IMR-90 (cell line): Measurements from ENCODE around the gene SUGCT. TPM values are rescaled to one million over a fixed set of nuclear protein-coding genes. Genes with fewer than 3 reads are reported as not detected.

Source experiments
- ATAC-seq: fragments of 200-7000 bp; cut with Tn5 transposase; 2 replicates; pipeline ENCODE4 v1.9.1; 2020; ENCODE audit warnings: low read depth, mild to moderate bottlenecking, moderate library complexity
- BruUV-seq: library from RNA; stranded (reverse); fragments of 400-500 nt; replicated peaks from 2 replicates; lab custom pipeline; 2021; lab: Mats Ljungman, UMichigan
- CTCF ChIA-PET: fragments of 300-600 bp; formaldehyde crosslinking; extraction: SDS; loops from one replicate; lab custom pipeline; 2021; ENCODE audit warnings: antibody characterized with exemption; lab: Yijun Ruan, JAX
- POLR2A ChIA-PET: fragments of 300-600 bp; sonication (Branson Sonifier 250); formaldehyde crosslinking; loops from one replicate; lab custom pipeline; 2022; ENCODE audit warnings: antibody characterized with exemption; ENCODE audit not compliant: unreplicated experiment; lab: Charles Lee
- DNase-seq: peaks from one replicate; pipeline ENCODE4 v3.0.0; 2013
- H2AFZ ChIP-seq: replicated peaks from 2 replicates; pipeline ENCODE3; 2013; ENCODE audit warnings: low read length, mild to moderate bottlenecking; ENCODE audit not compliant: poor library complexity
- H2AK5ac ChIP-seq: 2 replicates; pipeline ENCODE4 v1.6.1; 2013; ENCODE audit warnings: low read depth, low read length, inconsistent platforms
- H2AK9ac ChIP-seq: replicated peaks from 2 replicates; pipeline ENCODE3; 2013; ENCODE audit warnings: mild to moderate bottlenecking, low read depth, low read length, moderate library complexity; ENCODE audit not compliant: poor library complexity
- H2BK120ac ChIP-seq: 2 replicates; pipeline ENCODE4 v1.6.1; 2013; ENCODE audit warnings: low read depth, low read length, inconsistent platforms
- H2BK15ac ChIP-seq: 3 replicates; pipeline ENCODE4 v1.6.1; 2013; ENCODE audit warnings: low read depth, low read length, inconsistent platforms
- H2BK20ac ChIP-seq: 2 replicates; pipeline ENCODE4 v1.6.1; 2013; ENCODE audit warnings: low read depth, mild to moderate bottlenecking, inconsistent platforms, low read length, moderate library complexity
- H2BK5ac ChIP-seq: 2 replicates; pipeline ENCODE4 v1.6.1; 2013; ENCODE audit warnings: mild to moderate bottlenecking, low read depth, low read length, inconsistent platforms; ENCODE audit not compliant: poor library complexity, severe bottlenecking
- H3K14ac ChIP-seq: replicated peaks from 2 replicates; pipeline ENCODE4 v1.6.1; 2013; ENCODE audit warnings: low read depth, low read length, inconsistent platforms
- H3K18ac ChIP-seq: 2 replicates; pipeline ENCODE4 v1.6.1; 2013; ENCODE audit warnings: low read depth, low read length, control low read depth
- H3K23ac ChIP-seq: 2 replicates; pipeline ENCODE4 v1.6.1; 2013; ENCODE audit warnings: low read depth, low read length, inconsistent platforms
- H3K27ac ChIP-seq: 2 replicates; pipeline ENCODE4 v1.5.1; 2013; ENCODE audit warnings: mild to moderate bottlenecking, control low read depth, low read length; ENCODE audit not compliant: insufficient read depth
- H3K27me3 ChIP-seq: 2 replicates; pipeline ENCODE4 v1.6.1; 2013; ENCODE audit warnings: low read length; ENCODE audit not compliant: control insufficient read depth, insufficient read depth
- H3K36me3 ChIP-seq: 2 replicates; pipeline ENCODE4 v1.6.1; 2013; ENCODE audit warnings: low read length, mixed read lengths; ENCODE audit not compliant: control insufficient read depth, insufficient read depth
- H3K4ac ChIP-seq: 2 replicates; pipeline ENCODE4 v1.6.1; 2013; ENCODE audit warnings: low read depth, low read length, inconsistent platforms
- H3K4me1 ChIP-seq: 2 replicates; pipeline ENCODE4 v1.6.1; 2013; ENCODE audit warnings: low read length, mixed read lengths; ENCODE audit not compliant: control insufficient read depth, insufficient read depth
- H3K4me2 ChIP-seq: 2 replicates; pipeline ENCODE4 v1.6.1; 2013; ENCODE audit warnings: low read depth, mild to moderate bottlenecking, control low read depth, low read length, moderate library complexity
- H3K4me3 ChIP-seq: 2 replicates; pipeline ENCODE4 v1.5.1; 2013; ENCODE audit warnings: low read depth, mild to moderate bottlenecking, control low read depth, low read length, moderate library complexity; ENCODE audit not compliant: insufficient read depth
- H3K56ac ChIP-seq: 2 replicates; pipeline ENCODE4 v1.6.1; 2013; ENCODE audit warnings: low read length, inconsistent platforms; ENCODE audit not compliant: insufficient read depth; ENCODE audit errors: extremely low read depth
- H3K79me1 ChIP-seq, 2 experiments: 2 replicates each; pipeline ENCODE4 v1.6.1; 2013; ENCODE audit warnings: low read length in 2 of 2, inconsistent platforms in 1 of 2, low read depth in 1 of 2
- H3K9ac ChIP-seq: 2 replicates; pipeline ENCODE4 v1.6.1; 2013; ENCODE audit warnings: low read depth, low read length, control low read depth
- H3K9me1 ChIP-seq: 2 replicates; pipeline ENCODE4 v1.6.1; 2013; ENCODE audit warnings: low read length, inconsistent platforms; ENCODE audit not compliant: insufficient read depth
- H3K9me3 ChIP-seq: 2 replicates; pipeline ENCODE4 v1.6.1; 2013; ENCODE audit warnings: low read length; ENCODE audit not compliant: control insufficient read depth, insufficient read depth
- H4K20me1 ChIP-seq: 2 replicates; pipeline ENCODE4 v1.6.1; 2013; ENCODE audit warnings: low read length, inconsistent platforms; ENCODE audit not compliant: insufficient read depth
- H4K5ac ChIP-seq: 2 replicates; pipeline ENCODE4 v1.6.1; 2013; ENCODE audit warnings: mild to moderate bottlenecking, low read depth, low read length, control low read depth
- H4K8ac ChIP-seq, 2 experiments: 2 replicates each; pipeline ENCODE4 v1.6.1; 2013; ENCODE audit warnings: low read depth in 2 of 2, low read length in 2 of 2, control low read depth in 1 of 2, inconsistent platforms in 1 of 2
- H4K91ac ChIP-seq: 2 replicates; pipeline ENCODE4 v1.6.1; 2013; ENCODE audit warnings: low read depth, low read length, inconsistent platforms; ENCODE audit not compliant: insufficient read depth
- BHLHE40 ChIP-seq: fragments of 150-350 bp; IDR thresholded peaks from 2 replicates; pipeline ENCODE4 v1.6.1; 2016; ENCODE audit warnings: mild to moderate bottlenecking, low read depth, low read length
- CEBPB ChIP-seq: IDR thresholded peaks from 2 replicates; pipeline ENCODE4 v1.6.1; 2012; ENCODE audit warnings: low read depth, low read length, improper control_type of control experiment
- CHD1 ChIP-seq: IDR thresholded peaks from 2 replicates; pipeline ENCODE4 v1.6.1; 2012; ENCODE audit warnings: low read depth, low read length, improper control_type of control experiment
- CTCF ChIP-seq: conservative IDR thresholded peaks from 2 replicates; pipeline ENCODE4 v1.5.1; 2012; ENCODE audit warnings: mild to moderate bottlenecking, low read depth, low read length, improper control_type of control experiment
- FOS ChIP-seq: fragments of 150-350 bp; IDR thresholded peaks from 2 replicates; pipeline ENCODE4 v1.6.1; 2016; ENCODE audit warnings: low read depth, low read length
- MAFK ChIP-seq: IDR thresholded peaks from 2 replicates; pipeline ENCODE4 v1.6.1; 2012; ENCODE audit warnings: low read depth, low read length, improper control_type of control experiment
- MAZ ChIP-seq: IDR thresholded peaks from 2 replicates; pipeline ENCODE4 v1.6.1; 2012; ENCODE audit warnings: low read depth, mild to moderate bottlenecking, low read length, improper control_type of control experiment, moderate library complexity, borderline replicate concordance
- MXI1 ChIP-seq: IDR thresholded peaks from 2 replicates; pipeline ENCODE4 v1.6.1; 2012; ENCODE audit warnings: low read depth, mild to moderate bottlenecking, low read length, moderate library complexity, borderline replicate concordance
- NFE2L2 ChIP-seq: fragments of 150-350 bp; IDR thresholded peaks from 2 replicates; pipeline ENCODE4 v1.6.1; 2016; ENCODE audit warnings: low read depth, mild to moderate bottlenecking, low read length
- POLR2A ChIP-seq: IDR thresholded peaks from 2 replicates; pipeline ENCODE4 v1.6.1; 2012; ENCODE audit warnings: mild to moderate bottlenecking, low read depth, low read length
- RAD21 ChIP-seq: IDR thresholded peaks from 2 replicates; pipeline ENCODE4 v1.6.1; 2012; ENCODE audit warnings: low read length, improper control_type of control experiment
- RCOR1 ChIP-seq: IDR thresholded peaks from 2 replicates; pipeline ENCODE4 v1.6.1; 2012; ENCODE audit warnings: mild to moderate bottlenecking, low read length, improper control_type of control experiment; ENCODE audit not compliant: insufficient replicate concordance
- RFX5 ChIP-seq: IDR thresholded peaks from 2 replicates; pipeline ENCODE4 v1.8.0; 2012; ENCODE audit warnings: low read depth, mild to moderate bottlenecking, low read length, moderate library complexity
- SMC3 ChIP-seq: fragments of 150-350 bp; IDR thresholded peaks from 2 replicates; pipeline ENCODE4 v1.6.1; 2016; ENCODE audit warnings: low read depth, mild to moderate bottlenecking, antibody characterized with exemption, low read length, moderate library complexity
- WGBS, 2 experiments: methylation state at CpG; one replicate each; pipeline versions ENCODE4 v1.1.5 to v1.1.7; 2013; ENCODE audit warnings: missing lambda C conversion rate in 2 of 2; ENCODE audit not compliant: insufficient read length in 1 of 2; ENCODE audit errors: extremely low coverage in 2 of 2; 5-methylcytosine and 5-hydroxymethylcytosine counted together
- dilution Hi-C: fragments of 300-500 bp; cut with HindIII; formaldehyde crosslinking; loops from one replicate; pipeline ENCODE4 v1.14.3; 2018; ENCODE audit warnings: low sequenced_read_pairs; ENCODE audit not compliant: unreplicated experiment
- in situ Hi-C: fragments of 300-500 bp; cut with MboI; formaldehyde crosslinking; loops from 3 replicates; pipeline ENCODE4 v1.14.3; 2019; ENCODE audit warnings: low sequenced_read_pairs, inconsistent platforms, mixed read lengths
- intact Hi-C: fragments of 100-400 bp; cut with micrococcal nuclease; formaldehyde crosslinking; loops from 2 replicates; pipeline ENCODE4 v1.10.0; 2022
- polyA plus RNA-seq, 3 experiments: library from polyadenylated mRNA; depleted of rRNA; stranded (reverse); fragments of >200 nt; gene quantifications; 2 replicates each; pipeline ENCODE4 v1.2.3, GENCODE V29; 2012; ENCODE audit warnings: low replicate concordance in 1 of 3
- total RNA-seq: library from RNA; depleted of rRNA; stranded (reverse); fragments of >200 nt; gene quantifications from 2 replicates; pipeline ENCODE4 v1.2.3, GENCODE V29; 2012
- TF ChIP-seq, protein P1 (sequence below): fragments of 150-350 bp; IDR thresholded peaks from 2 replicates; pipeline ENCODE4 v1.6.1; 2017; ENCODE audit warnings: mild to moderate bottlenecking, antibody characterized with exemption, low read length, low read depth
- TF ChIP-seq, protein P2 (sequence below): fragments of 150-350 bp; IDR thresholded peaks from 2 replicates; pipeline ENCODE4 v1.6.1; 2016; ENCODE audit warnings: low read depth, mild to moderate bottlenecking, low read length, moderate library complexity, borderline replicate concordance

The SUGCT gene
- total and polyA plus RNA-seq, 2 of the 4 experiments (the other 2 are of a cell fraction): 5.9 to 8.3 TPM

GRCh38 chr7:40644454-40645188 is 509.8 kb downstream of the SUGCT start:
- Histone ChIP-seq H2AFZ (peak overlapping the region; percentile 43), H3K27me3 (peaks cover 4% of the 10 kb centered on the region), H3K79me1 (no peaks in the 10 kb centered on the region), H4K8ac (no peak overlapping the region), H3K18ac (no peak overlapping the region), H2BK15ac (no peak overlapping the region), H2BK5ac (no peak overlapping the region), H3K9me1 (no peaks in the 10 kb centered on the region), H3K4me2 (no peak overlapping the region), H3K4me1 (no peaks in the 10 kb centered on the region), H2AK9ac (no peak overlapping the region), H3K4ac (no peak overlapping the region), H2BK120ac (no peak overlapping the region), H3K9me3 (no peaks in the 10 kb centered on the region), H3K4me3 (no peak overlapping the region), H4K91ac (no peak overlapping the region), H4K5ac (no peak overlapping the region), H3K36me3 (no peaks in the 10 kb centered on the region), H3K14ac (no peak overlapping the region), H3K9ac (no peak overlapping the region), H2BK20ac (no peak overlapping the region), H4K20me1 (no peaks in the 10 kb centered on the region), H3K23ac (no peak overlapping the region), H3K56ac (no peak overlapping the region), H2AK5ac (no peak overlapping the region), H3K27ac (no peak overlapping the region)
- ChIA-PET POLR2A (no interaction called here), CTCF (no interaction called here)
- intact Hi-C loops: no loop called here
- BruUV-seq: no TSS peak
- dilution Hi-C loops: no loop called here
- no peak for ATAC-seq
- TF ChIP-seq, protein P1, sequence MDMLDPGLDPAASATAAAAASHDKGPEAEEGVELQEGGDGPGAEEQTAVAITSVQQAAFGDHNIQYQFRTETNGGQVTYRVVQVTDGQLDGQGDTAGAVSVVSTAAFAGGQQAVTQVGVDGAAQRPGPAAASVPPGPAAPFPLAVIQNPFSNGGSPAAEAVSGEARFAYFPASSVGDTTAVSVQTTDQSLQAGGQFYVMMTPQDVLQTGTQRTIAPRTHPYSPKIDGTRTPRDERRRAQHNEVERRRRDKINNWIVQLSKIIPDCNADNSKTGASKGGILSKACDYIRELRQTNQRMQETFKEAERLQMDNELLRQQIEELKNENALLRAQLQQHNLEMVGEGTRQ: no peak
- TF ChIP-seq MAFK (no peak), POLR2A (no peak), RFX5 (no peak), MAZ (no peak), BHLHE40 (no peak), FOS (no peak), RAD21 (no peak), MXI1 (no peak), CHD1 (no peak), CEBPB (no peak), NFE2L2 (no peak), RCOR1 (no peak), SMC3 (no peak), CTCF (no peak)
- TF ChIP-seq, protein P2, sequence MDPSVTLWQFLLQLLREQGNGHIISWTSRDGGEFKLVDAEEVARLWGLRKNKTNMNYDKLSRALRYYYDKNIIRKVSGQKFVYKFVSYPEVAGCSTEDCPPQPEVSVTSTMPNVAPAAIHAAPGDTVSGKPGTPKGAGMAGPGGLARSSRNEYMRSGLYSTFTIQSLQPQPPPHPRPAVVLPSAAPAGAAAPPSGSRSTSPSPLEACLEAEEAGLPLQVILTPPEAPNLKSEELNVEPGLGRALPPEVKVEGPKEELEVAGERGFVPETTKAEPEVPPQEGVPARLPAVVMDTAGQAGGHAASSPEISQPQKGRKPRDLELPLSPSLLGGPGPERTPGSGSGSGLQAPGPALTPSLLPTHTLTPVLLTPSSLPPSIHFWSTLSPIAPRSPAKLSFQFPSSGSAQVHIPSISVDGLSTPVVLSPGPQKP: no peak
- in situ Hi-C loops: no loop called here
- no peak for DNase-seq
- 83% methylated on average over 10 of the region's 15 CpGs; no CpG with 5 or more reads in 1 of the 2 experiments for WGBS, 2 experiments
